IMR-90 (cell line): ENCODE measurements around the gene LHPP. TPM values are rescaled to one million over a fixed set of nuclear protein-coding genes. Genes with fewer than 3 reads are reported as not detected.

Experiments used
- ATAC-seq: fragments of 200-7000 bp; cut with Tn5 transposase; 2 replicates; pipeline ENCODE4 v1.9.1; 2020; ENCODE audit warnings: low read depth, mild to moderate bottlenecking, moderate library complexity
- BruUV-seq: library from RNA; stranded (reverse); fragments of 400-500 nt; replicated peaks from 2 replicates; lab custom pipeline; 2021; lab: Mats Ljungman, UMichigan
- CTCF ChIA-PET: fragments of 300-600 bp; formaldehyde crosslinking; extraction: SDS; loops from one replicate; lab custom pipeline; 2021; ENCODE audit warnings: antibody characterized with exemption; lab: Yijun Ruan, JAX
- POLR2A ChIA-PET: fragments of 300-600 bp; sonication (Branson Sonifier 250); formaldehyde crosslinking; loops from one replicate; lab custom pipeline; 2022; ENCODE audit warnings: antibody characterized with exemption; ENCODE audit not compliant: unreplicated experiment; lab: Charles Lee
- DNase-seq: peaks from one replicate; pipeline ENCODE4 v3.0.0; 2013
- H2AFZ ChIP-seq: replicated peaks from 2 replicates; pipeline ENCODE3; 2013; ENCODE audit warnings: low read length, mild to moderate bottlenecking; ENCODE audit not compliant: poor library complexity
- H2AK5ac ChIP-seq: 2 replicates; pipeline ENCODE4 v1.6.1; 2013; ENCODE audit warnings: low read depth, low read length, inconsistent platforms
- H2AK9ac ChIP-seq: replicated peaks from 2 replicates; pipeline ENCODE3; 2013; ENCODE audit warnings: mild to moderate bottlenecking, low read depth, low read length, moderate library complexity; ENCODE audit not compliant: poor library complexity
- H2BK120ac ChIP-seq: 2 replicates; pipeline ENCODE4 v1.6.1; 2013; ENCODE audit warnings: low read depth, low read length, inconsistent platforms
- H2BK15ac ChIP-seq: 3 replicates; pipeline ENCODE4 v1.6.1; 2013; ENCODE audit warnings: low read depth, low read length, inconsistent platforms
- H2BK20ac ChIP-seq: 2 replicates; pipeline ENCODE4 v1.6.1; 2013; ENCODE audit warnings: low read depth, mild to moderate bottlenecking, inconsistent platforms, low read length, moderate library complexity
- H2BK5ac ChIP-seq: 2 replicates; pipeline ENCODE4 v1.6.1; 2013; ENCODE audit warnings: mild to moderate bottlenecking, low read depth, low read length, inconsistent platforms; ENCODE audit not compliant: poor library complexity, severe bottlenecking
- H3K14ac ChIP-seq: replicated peaks from 2 replicates; pipeline ENCODE4 v1.6.1; 2013; ENCODE audit warnings: low read depth, low read length, inconsistent platforms
- H3K18ac ChIP-seq: 2 replicates; pipeline ENCODE4 v1.6.1; 2013; ENCODE audit warnings: low read depth, low read length, control low read depth
- H3K23ac ChIP-seq: 2 replicates; pipeline ENCODE4 v1.6.1; 2013; ENCODE audit warnings: low read depth, low read length, inconsistent platforms
- H3K27ac ChIP-seq: 2 replicates; pipeline ENCODE4 v1.5.1; 2013; ENCODE audit warnings: mild to moderate bottlenecking, control low read depth, low read length; ENCODE audit not compliant: insufficient read depth
- H3K27me3 ChIP-seq: 2 replicates; pipeline ENCODE4 v1.6.1; 2013; ENCODE audit warnings: low read length; ENCODE audit not compliant: control insufficient read depth, insufficient read depth
- H3K36me3 ChIP-seq: 2 replicates; pipeline ENCODE4 v1.6.1; 2013; ENCODE audit warnings: low read length, mixed read lengths; ENCODE audit not compliant: control insufficient read depth, insufficient read depth
- H3K4ac ChIP-seq: 2 replicates; pipeline ENCODE4 v1.6.1; 2013; ENCODE audit warnings: low read depth, low read length, inconsistent platforms
- H3K4me1 ChIP-seq: 2 replicates; pipeline ENCODE4 v1.6.1; 2013; ENCODE audit warnings: low read length, mixed read lengths; ENCODE audit not compliant: control insufficient read depth, insufficient read depth
- H3K4me2 ChIP-seq: 2 replicates; pipeline ENCODE4 v1.6.1; 2013; ENCODE audit warnings: low read depth, mild to moderate bottlenecking, control low read depth, low read length, moderate library complexity
- H3K4me3 ChIP-seq: 2 replicates; pipeline ENCODE4 v1.5.1; 2013; ENCODE audit warnings: low read depth, mild to moderate bottlenecking, control low read depth, low read length, moderate library complexity; ENCODE audit not compliant: insufficient read depth
- H3K56ac ChIP-seq: 2 replicates; pipeline ENCODE4 v1.6.1; 2013; ENCODE audit warnings: low read length, inconsistent platforms; ENCODE audit not compliant: insufficient read depth; ENCODE audit errors: extremely low read depth
- H3K79me1 ChIP-seq, 2 experiments: 2 replicates each; pipeline ENCODE4 v1.6.1; 2013; ENCODE audit warnings: low read length in 2 of 2, inconsistent platforms in 1 of 2, low read depth in 1 of 2
- H3K9ac ChIP-seq: 2 replicates; pipeline ENCODE4 v1.6.1; 2013; ENCODE audit warnings: low read depth, low read length, control low read depth
- H3K9me1 ChIP-seq: 2 replicates; pipeline ENCODE4 v1.6.1; 2013; ENCODE audit warnings: low read length, inconsistent platforms; ENCODE audit not compliant: insufficient read depth
- H3K9me3 ChIP-seq: 2 replicates; pipeline ENCODE4 v1.6.1; 2013; ENCODE audit warnings: low read length; ENCODE audit not compliant: control insufficient read depth, insufficient read depth
- H4K20me1 ChIP-seq: 2 replicates; pipeline ENCODE4 v1.6.1; 2013; ENCODE audit warnings: low read length, inconsistent platforms; ENCODE audit not compliant: insufficient read depth
- H4K5ac ChIP-seq: 2 replicates; pipeline ENCODE4 v1.6.1; 2013; ENCODE audit warnings: mild to moderate bottlenecking, low read depth, low read length, control low read depth
- H4K8ac ChIP-seq, 2 experiments: 2 replicates each; pipeline ENCODE4 v1.6.1; 2013; ENCODE audit warnings: low read depth in 2 of 2, low read length in 2 of 2, control low read depth in 1 of 2, inconsistent platforms in 1 of 2
- H4K91ac ChIP-seq: 2 replicates; pipeline ENCODE4 v1.6.1; 2013; ENCODE audit warnings: low read depth, low read length, inconsistent platforms; ENCODE audit not compliant: insufficient read depth
- CHD1 ChIP-seq: IDR thresholded peaks from 2 replicates; pipeline ENCODE4 v1.6.1; 2012; ENCODE audit warnings: low read depth, low read length, improper control_type of control experiment
- MAFK ChIP-seq: IDR thresholded peaks from 2 replicates; pipeline ENCODE4 v1.6.1; 2012; ENCODE audit warnings: low read depth, low read length, improper control_type of control experiment
- WGBS, 2 experiments: methylation state at CpG; one replicate each; pipeline versions ENCODE4 v1.1.5 to v1.1.7; 2013; ENCODE audit warnings: missing lambda C conversion rate in 2 of 2; ENCODE audit not compliant: insufficient read length in 1 of 2; ENCODE audit errors: extremely low coverage in 2 of 2; 5-methylcytosine and 5-hydroxymethylcytosine counted together
- dilution Hi-C: fragments of 300-500 bp; cut with HindIII; formaldehyde crosslinking; loops from one replicate; pipeline ENCODE4 v1.14.3; 2018; ENCODE audit warnings: low sequenced_read_pairs; ENCODE audit not compliant: unreplicated experiment
- in situ Hi-C: fragments of 300-500 bp; cut with MboI; formaldehyde crosslinking; loops from 3 replicates; pipeline ENCODE4 v1.14.3; 2019; ENCODE audit warnings: low sequenced_read_pairs, inconsistent platforms, mixed read lengths
- intact Hi-C: fragments of 100-400 bp; cut with micrococcal nuclease; formaldehyde crosslinking; loops from 2 replicates; pipeline ENCODE4 v1.10.0; 2022
- polyA plus RNA-seq, 3 experiments: library from polyadenylated mRNA; depleted of rRNA; stranded (reverse); fragments of >200 nt; gene quantifications; 2 replicates each; pipeline ENCODE4 v1.2.3, GENCODE V29; 2012; ENCODE audit warnings: low replicate concordance in 1 of 3
- total RNA-seq: library from RNA; depleted of rRNA; stranded (reverse); fragments of >200 nt; gene quantifications from 2 replicates; pipeline ENCODE4 v1.2.3, GENCODE V29; 2012

Gene LHPP
- total and polyA plus RNA-seq, 2 of the 4 experiments (the other 2 are of a cell fraction): 2.7 to 8.3 TPM

GRCh38 chr10:124422742-124423141 lies 38.9 kb upstream of the LHPP start:
- no peak for TF ChIP-seq CHD1
- TF ChIP-seq MAFK: no peak
- H3K4me1 ChIP-seq: no peaks in the 10 kb centered on the region
- no peak overlapping the region for H4K8ac ChIP-seq
- ChIA-PET CTCF (interaction anchor here (0.6 kb wide), 1 partner anchor 13 kb away, joined by 3 read pairs; no protein-coding TSS in a partner anchor), POLR2A (no interaction called here)
- DNase-seq (no peak), ATAC-seq (no peak)
- no peak overlapping the region for H4K91ac ChIP-seq
- no peak overlapping the region for H2BK15ac ChIP-seq
- no peaks in the 10 kb centered on the region for H3K9me3 ChIP-seq
- H3K79me1 ChIP-seq: peaks cover 0 to 3% of the 10 kb centered on the region in 2 experiments; a peak in 1 of 4 replicates
- 40% methylated on average over 2 of the region's 12 CpGs; no CpG with 5 or more reads in 1 of the 2 experiments for WGBS, 2 experiments
- no peak overlapping the region for H3K4me2 ChIP-seq
- BruUV-seq: no TSS peak
- 0 out of 2 replicates have a peak, but pooled peaks cover 2% of the 10 kb centered on the region for H4K20me1 ChIP-seq
- no peak overlapping the region for H3K14ac ChIP-seq
- no peak overlapping the region for H2BK5ac ChIP-seq
- H3K56ac ChIP-seq: no peak overlapping the region
- dilution Hi-C loops: no loop called here
- H3K4ac ChIP-seq: no peak overlapping the region
- in situ Hi-C loops: no loop called here
- H3K36me3 ChIP-seq: no peaks in the 10 kb centered on the region
- H3K9me1 ChIP-seq: no peaks in the 10 kb centered on the region; the same call in 1 of the 2 replicates
- no peak overlapping the region for H3K18ac ChIP-seq
- H2AK9ac ChIP-seq: no peak overlapping the region
- H2BK120ac ChIP-seq: no peak overlapping the region
- peak overlapping the region; percentile 63 for H2AFZ ChIP-seq
- H3K27me3 ChIP-seq: peaks cover 15% of the 10 kb centered on the region
- H3K9ac ChIP-seq: no peak overlapping the region
- intact Hi-C loops: no loop called here
- no peak overlapping the region for H2BK20ac ChIP-seq
- no peak overlapping the region for H3K27ac ChIP-seq
- H3K23ac ChIP-seq: no peak overlapping the region
- H3K4me3 ChIP-seq: no peak overlapping the region
- H4K5ac ChIP-seq: no peak overlapping the region
- H2AK5ac ChIP-seq: no peak overlapping the region
